Daoy (cell line): ENCODE measurements around the gene RFFL. TPM values are rescaled to one million over a fixed set of nuclear protein-coding genes. Genes with fewer than 3 reads are reported as not detected.

Experiments used
- DNase-seq: peaks from one replicate; pipeline ENCODE4 v3.0.0-alpha.2; 2015; ENCODE audit warnings: low read depth
- total RNA-seq: library from RNA; depleted of rRNA; stranded (reverse); fragments of >200 nt; shearing (Covaris generic); gene quantifications from 2 replicates; pipeline ENCODE4 v1.2.3, GENCODE V29; 2014

RFFL gene
- total RNA-seq, 1 experiment from 2014 or later: 17.0 TPM

DNA sequence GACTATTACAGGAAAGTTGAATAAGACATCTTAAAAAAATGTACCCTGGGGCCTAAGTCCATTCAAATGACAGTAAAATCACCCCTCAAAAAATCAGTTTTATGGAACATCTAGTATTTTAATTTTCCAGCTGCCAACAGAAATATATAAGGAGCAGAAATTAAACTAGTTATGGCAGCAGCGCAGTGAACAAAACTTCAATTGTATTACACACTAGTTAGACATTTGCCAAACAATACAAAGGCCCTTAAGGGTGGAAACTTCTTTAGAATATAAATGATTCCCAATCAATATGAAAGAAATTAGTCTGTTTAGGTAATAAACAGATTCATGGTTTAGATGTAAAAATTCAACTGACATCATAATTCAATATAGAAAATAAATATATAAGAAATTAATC, 18.1 kb upstream of the RFFL start:
- DNase-seq: no peak

DNA sequence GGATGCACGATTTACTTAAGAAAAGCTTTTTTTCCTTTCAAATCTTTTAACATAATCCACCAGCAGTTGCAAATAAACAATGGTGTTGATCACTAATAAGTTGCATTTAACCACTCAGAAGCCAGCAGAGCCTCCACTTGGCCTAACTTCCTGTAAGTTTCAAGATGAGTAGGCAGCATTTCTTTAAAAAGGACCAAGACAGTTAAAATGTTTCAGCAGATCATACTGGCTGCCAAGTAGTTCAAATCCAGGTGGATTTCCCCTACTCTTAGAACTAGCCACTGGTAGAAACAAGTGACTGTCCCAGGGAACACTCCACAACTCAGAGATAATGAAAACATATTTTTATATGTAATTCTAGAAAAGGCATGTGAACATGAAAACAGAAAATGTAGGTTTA, 17.0 kb upstream of the RFFL start:
- DNase-seq: no peak

DNA sequence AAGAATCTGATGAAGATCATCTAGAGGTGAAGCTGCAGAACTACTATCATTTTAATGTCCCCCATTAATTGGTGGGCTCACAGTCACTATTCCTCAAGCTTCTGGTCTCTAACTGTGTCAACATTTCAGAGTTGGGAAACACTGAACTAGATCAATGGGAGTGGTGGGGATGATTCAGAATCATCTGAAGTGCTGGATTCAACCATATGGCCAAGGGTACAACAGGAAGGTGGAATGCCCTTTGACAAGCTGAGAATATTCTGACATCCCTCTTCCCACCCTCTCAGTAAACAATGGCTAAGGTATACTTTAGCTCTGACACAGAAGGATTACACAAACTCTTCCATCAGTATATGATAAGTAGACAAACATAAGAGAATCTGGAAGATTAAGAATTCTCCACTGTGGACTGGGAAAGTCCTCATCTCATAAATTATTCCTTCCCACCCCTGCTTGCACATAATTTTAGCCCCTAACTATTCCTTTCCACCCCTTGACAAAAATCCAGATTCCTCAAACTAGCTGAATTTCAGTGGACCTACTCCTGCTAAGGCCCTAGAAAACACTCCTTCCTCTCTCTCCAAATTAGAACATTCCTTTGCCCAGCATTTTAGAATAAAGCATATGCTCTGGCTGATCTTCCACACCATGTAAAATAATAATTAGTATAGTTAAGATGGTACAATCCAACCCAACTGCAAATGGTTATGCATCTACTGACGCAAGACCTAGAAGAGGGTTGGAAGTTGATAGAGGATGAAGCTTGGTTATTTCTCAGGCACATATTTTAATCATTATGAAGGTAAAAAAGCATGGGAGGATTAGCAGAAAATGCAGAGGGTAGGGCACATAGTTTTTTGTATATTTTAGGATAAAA, 16.3 kb upstream of the RFFL start:
- peak; percentile 23 for DNase-seq

DNA sequence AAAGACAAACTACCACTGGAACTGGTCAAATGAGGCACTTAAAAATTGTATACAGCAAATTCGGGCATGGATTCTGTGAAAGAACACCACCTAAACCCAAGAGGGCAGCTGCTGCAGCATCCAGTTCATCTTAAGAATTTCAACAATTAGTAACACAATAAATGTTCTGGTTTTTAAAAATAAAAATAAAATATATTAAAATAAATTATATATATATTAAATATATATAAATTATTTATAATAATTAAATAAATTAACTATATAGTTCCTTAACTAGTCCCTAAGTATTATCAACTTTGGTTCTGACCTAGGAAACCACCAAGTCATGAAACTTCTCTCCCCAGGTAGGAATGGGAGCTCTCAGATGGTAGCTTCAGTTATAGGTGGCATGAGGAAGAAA, 13.4 kb upstream of the RFFL start:
- DNase-seq: no peak

DNA sequence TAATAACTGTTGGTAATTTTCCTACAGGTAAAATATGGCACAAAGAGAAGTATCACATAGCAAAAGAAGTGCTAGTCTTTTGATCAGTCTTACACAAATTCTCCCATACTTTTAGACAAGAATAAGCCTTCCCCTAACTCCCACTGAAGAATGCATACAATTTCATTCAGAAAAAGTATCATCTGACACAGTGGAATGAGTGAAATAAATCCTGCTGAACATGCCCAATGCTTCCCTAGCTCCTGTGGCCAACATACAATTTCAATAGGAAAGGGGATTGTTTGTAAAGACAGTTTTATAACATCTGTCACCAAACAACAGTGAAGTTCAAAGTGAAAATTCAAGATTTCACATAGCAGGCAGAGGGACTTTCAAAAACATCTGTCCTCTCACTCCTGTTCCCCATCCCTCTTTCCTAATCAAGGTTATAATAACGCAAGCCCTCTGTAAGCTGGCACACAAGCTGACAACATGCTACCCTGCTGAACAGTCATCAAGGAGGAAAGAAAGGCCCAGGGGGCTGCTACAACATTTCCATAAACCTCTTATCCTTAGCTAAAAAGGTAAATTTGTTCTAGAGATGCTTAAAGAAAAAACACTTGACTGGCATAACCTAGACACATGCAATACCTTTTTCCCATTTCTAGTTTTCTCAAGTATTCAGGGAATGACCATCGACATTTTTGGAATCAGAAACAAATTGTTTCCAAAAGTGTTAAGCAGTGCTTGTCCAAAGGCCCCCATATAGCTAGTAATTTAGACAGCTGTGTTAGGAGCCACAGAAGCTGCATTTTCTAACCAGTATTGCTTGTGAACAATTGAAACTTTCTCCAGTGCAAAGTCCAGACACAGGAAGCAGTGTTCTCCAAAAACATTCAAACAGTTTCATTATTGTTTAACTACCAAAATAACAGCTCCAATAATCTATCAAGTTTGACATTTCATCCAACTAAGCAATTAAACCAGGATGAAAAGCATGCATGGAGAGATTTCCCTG, 11.5 kb upstream of the RFFL start:
- no peak for DNase-seq

DNA sequence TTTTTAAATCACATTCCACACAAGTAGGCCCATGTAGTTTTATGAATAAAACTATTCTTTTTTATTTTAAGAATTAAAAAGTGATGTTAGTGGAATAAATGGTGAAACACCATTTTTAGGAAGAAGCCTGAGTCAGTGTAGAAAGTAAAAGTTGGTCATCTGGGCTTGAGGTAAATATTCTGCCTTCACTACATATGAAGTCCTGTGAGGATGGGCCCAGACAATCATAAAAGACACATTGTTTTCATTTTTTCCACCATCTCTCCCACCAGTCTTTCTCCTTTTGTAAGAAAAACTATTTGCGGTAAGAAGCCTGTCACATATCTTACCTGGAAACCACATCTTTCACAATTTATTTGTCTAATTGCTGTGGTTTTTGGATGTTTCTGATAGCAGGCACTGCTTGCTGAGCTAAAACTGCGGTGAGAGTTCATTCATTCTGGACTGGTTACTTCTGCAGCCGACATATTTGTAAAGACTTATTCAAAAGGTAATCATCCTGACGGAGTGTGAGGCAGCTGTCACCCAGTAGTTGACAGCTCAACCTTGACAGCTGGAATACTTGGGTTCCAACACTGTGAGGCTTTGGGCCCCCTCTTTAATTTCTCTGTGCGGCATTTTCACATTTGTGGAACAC, 10.6 kb upstream of the RFFL start:
- DNase-seq: no peak

DNA sequence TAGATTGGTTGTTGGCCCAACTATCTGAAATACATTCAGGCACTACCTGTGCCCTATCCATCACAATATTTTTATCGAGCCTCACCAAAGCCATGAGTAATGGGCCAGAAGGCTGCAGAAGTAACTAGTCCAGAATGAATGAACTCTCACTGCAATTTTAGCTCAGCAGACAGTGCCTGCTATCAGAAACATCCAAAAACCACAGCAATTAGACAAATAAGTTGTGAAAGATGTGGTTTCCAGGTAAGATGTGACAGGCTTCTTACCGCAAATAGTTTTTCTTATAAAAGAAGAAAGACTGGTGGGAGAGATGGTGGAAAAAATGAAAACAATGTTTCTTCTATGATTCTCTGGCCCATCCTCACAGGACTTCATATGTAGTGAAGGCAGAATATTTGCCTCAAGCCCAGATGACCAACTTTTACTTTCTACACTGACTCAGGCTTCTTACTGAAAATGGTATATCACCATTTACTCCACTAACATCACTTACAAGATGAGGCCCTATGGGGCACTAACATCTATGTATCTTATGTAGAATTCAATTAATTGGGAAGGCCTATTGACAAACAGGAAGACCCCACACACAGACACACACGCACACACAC, 9.8 kb upstream of the RFFL start:
- DNase-seq: no peak

DNA sequence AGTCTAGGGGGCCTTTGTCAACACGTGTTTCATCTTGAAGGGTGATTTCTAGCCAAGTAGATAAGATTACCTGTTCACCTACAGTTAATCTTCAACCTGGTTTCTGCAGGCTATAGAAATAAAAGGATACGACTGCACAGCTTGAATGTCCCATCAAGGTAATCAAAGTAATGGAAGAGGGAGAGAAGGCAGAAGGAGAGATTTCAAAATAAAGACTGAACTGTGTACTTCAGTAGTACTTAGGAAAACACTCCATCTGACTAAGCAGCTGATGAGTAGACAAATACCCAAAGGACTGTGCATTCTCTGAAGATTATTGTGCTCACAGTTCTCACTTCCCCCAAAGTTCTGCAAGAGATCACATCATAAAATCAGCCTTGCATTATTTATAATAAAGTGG, 5.8 kb upstream of the RFFL start:
- DNase-seq: no peak

DNA sequence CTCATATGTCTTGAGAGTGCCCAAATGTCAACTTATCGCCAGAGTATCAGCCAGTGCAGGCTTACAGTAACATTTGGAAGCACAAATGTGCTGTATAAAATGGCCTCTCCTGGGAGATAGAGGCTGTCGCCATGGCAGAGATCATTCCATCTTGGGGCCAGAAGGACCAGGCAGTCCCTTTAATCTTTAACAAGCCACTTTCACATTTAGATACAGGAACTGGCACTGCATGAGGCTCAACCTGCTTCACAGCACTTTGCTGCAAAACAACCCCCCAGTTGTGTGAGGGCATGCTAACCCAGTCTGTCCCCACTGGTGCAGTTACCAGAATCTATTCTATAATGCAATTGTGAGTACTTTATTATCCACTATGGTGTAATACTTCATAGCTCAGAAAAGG, 4.7 kb upstream of the RFFL start:
- no peak for DNase-seq

DNA sequence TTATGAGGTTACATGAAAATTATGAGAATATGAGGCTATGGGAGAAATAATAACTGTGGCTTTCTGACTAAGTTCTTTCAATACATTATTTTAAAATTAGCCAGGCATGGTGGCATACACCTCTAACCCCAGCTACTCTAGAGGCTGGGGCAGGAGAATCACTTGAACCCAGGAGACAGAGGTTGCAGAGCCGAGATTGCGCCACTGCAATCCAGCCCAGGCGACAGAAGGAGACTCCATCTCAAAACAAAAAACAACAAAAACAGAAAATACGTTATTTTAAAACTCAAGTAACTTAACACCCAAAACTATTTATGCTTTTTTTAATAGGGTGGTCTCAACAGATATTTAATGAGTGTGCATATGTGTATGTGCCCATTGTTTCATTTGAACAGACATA, 2.4 kb upstream of the RFFL start:
- no peak for DNase-seq

DNA sequence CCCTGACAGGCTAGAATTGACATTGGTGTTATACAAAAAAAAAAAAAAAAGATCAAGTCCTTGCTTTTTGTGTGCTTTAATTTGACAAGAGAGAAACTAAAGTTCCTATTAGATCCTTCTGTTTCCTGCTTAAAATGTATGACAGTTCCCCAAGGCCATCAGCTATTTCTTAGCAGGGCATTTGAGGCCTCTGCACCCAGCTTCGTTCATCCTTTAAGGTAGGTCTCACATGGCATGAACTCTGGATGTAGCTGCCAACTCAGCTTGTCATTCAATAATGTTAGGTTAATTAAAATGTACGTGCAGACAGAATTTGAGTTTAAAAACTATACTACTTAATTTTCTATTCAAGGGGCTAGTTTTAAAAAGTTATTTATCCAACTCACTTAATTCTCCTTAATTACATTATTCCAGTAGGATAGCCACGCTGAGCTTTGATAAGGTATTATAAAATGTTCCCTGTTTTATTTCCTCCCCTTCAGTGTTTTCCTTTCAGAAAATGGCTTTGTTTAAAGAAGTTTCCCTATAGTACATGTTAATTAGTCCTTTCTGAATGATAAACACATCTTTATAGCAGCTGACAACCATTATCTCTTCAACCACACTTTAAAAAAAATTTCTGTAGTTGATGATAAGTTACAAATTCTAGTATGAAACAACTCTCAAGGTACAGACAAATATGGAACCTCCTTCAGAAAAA, 1.2 kb upstream of the RFFL start:
- DNase-seq: no peak

DNA sequence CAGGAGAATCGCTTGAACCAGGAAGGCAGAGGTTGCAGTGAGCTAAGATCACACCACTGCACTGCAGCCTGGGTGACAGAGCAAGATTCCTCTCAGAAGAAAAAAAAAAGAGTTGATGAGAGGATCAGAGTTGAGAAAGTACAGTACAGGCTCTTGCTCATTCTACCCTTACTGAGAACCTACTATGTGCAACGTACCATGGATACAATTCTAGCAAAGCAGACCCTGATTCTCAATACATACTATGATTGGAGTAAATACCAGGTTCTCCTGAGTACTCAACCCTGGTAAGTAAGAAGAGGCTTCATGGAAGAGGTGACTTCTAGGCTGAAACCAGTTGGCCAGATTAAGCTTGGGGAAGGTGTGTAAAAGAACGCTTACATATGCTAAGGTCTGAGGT, 1.2 kb downstream of the RFFL start:
- no peak for DNase-seq

DNA sequence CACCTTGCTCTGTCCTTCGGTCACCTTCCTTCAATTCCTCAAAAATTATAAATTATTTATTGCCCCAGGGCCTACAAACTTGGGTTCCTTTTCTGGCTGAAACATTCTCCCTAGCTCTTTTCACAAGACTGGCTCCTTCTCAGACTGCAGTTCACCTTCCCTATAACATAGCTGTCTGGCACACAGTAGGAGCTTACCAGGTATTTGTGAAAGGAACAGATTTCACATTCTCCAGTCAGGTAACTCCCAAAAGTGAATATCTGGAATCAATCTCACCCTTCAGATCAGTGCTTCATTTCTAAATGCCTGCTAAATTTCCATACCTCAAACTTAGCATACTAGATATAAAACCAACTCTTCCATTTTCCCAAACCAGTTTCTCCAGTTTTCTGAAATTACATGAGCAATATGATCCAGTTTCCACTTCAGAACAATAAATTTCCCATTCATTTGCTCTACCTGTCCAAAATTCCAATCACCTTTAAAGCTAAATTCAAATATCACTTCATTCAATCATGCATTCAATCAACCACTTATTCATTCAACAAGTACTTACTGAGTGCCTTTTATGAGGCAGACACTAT, 6.1 kb downstream of the RFFL start:
- DNase-seq: no peak

DNA sequence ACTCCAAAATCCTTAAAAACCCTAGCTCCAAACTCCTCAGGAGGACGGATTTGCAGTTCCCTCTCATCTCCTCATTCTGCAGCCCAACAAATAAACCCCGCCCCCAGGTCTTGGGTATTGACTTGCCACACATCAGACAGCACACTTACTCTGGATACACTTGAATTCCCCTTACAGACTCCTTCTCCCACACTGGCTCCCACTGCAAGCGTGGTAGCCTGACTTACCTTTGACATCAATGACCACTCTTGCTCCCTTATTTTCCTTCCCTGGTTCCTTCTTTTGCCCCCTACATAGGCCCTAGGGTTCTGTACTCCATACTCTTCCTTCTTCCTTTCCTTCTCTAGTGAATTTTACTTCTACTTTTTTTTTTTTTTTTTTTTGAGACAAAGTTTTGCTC, 7.5 kb downstream of the RFFL start:
- DNase-seq: no peak

DNA sequence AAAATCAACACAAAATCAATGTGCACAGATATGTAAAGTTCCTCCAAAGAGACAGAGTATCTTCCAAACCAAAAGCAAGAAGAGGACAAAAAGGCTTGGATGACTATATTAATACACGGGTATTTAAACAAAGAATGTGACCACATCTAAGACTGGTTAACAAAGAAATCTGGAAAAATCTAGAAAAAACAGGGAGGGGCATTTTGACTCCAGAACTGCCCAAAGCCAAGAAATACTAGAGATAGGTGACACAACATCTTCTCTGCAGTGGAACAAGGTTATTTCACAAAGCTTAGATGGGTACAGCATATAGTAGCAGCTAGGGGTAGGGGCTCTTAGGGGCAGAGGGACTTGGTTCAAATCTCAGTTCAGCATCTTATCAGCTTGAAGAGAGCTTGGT, 10.3 kb downstream of the RFFL start:
- no peak for DNase-seq

DNA sequence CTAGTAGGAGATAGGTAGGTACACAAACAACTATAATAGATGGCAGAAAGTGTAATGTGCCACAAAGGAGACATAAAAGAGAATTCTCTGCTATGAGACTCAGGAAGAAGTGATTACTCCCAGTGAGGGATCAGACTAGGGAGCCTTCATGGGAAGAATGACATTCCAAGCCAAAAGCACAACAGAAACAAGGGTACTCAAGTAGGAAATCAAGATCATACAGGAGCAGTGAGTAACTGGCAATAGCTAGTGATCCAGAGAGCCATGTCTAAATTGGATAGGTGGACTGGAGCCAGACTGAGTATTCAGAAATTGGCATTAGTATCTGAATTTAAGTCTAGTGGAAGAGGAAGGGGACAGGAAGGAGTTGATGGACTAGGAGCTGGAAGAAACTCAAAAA, 10.7 kb downstream of the RFFL start:
- no peak for DNase-seq

DNA sequence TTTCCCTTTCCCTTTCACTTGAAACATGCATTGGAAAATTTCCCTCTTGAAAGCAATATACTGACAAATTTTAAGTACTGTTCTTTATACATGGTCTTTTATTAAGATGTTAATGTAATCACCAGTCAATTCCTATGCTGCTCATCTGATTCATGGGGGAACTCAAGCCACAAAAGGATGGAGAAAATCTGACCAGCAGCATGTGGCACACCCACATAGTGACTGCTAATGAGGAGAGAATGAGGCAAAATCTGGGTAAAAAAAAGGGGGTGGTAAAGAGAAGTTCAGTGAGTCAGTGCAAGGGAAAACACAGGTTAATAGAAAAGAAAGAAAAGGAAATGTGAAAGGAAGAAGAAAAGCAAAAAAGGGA, 11.3 kb downstream of the RFFL start:
- peak; percentile 36 for DNase-seq

DNA sequence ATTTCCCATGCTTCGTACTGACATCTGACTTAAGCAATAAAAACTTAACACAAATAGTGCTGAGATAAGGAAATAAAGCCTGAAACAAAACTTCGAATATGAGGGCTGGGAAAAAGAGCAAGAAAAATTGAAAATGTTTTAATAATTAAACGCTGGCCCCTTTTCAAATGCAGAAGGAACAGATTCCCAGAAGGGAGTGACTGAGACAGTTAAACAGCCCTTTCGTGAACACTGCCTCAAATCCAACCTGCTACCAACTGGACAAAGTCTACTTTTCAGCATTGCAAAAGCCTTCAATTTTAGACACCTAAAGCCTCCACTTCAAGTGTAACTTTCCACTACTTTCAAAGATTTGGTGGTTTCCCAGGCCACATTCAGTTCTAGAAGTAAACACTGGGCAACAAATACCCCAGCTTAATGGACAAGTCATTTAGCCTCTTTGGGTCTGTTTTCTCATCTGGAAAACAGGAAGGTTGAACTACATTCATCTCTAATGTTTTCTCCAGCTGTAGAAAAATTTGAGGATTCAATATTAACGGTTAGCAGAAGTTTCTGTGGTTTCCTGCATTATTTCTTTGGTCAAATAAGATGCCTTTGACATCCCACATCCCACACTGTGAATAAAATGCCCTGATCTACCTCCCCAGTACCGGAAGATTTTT, 11.8 kb downstream of the RFFL start:
- no peak for DNase-seq

DNA sequence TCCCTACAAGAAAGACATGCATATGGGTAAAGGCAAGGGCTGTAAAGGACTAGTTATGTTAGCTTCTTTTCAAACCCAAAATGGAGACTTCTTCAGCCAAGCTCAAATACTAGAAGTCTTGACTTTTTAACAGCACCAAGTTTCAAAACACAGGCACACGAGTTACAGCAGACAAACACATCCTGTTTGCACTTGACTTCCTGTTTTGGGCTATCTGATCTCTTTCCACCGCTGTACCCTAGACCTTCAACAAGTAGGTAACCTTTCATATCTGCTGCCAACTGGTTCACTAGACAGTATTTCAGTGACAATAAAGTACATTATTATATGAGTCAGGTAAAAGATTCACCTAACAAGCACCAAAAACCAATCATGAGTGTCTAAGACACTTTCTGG, 12.3 kb downstream of the RFFL start:
- no peak for DNase-seq

DNA sequence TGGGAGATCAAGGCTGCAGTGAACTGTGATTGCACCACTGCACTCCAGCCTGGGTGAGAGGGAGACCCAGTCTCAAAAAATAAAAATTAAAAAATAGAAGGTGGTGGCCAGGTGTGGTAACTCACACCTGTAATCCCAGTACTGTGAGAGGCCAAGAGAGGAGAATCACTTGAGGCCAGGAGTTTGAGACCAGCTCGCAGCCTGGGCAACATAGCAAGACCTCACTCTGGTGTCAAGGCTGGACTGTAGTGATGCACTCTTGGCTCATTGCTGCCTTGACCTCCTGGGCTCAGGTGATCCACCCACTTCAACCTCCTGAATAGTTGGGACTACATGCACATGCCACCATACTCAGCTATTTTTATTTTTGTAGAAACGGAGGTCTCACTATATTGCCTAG, 13.3 kb downstream of the RFFL start:
- no peak for DNase-seq
